NCI-H146 (cell line): ENCODE data around the gene SNX3.
"Not testable (repeated sequence)": the region's sequence is repeated elsewhere in the genome, so short reads cannot be mapped to it uniquely, and the experiment has no call there.

Source experiments
- DNase-seq: peaks from one replicate; lab custom pipeline; 2025; lab: John Stamatoyannopoulos, UW

SNX3 gene

DNA sequence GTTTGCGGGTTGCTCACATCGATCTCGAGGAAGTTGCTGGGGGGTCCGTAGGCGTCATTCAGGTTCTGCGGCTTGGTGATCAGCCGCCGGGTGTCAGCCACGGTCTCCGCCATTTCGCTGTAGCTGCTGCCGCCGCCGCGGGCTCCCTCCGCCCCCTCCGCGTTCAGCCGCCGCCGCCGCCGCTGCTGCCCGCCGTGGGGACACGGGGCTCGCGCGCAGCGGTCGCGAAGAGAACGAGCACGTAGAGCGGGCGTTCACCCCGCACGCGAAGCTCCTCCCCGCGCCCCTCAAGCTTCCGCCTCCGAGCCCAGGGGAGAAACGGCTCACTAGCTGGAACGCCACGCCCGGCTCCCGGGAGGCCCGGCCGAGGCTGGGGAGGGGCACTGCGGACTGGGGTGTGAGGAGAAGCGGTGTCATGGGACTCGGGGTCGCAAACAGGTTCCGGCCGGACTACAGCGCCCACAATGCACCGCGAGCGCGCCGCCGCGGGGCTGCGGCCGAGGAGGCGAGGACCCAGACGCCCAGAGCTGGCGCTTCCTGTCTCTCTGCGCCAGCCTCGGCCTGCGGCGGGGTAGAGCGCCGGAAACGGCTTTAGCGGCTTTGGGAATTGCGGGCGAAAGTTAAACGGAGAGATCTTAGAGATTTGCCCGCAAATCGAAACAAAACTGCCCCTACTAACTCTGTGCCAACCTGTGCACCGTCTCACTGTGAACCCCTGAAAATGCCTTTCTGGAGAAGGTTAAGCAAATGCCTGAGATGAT is at the start of gene SNX3:
Gene SNX3 (minus strand): TSS at position 232 of the 761 bp plus-strand sequence. CDS start 119 bp downstream, at position 113.
- DNase-seq = peak; percentile 93

DNA sequence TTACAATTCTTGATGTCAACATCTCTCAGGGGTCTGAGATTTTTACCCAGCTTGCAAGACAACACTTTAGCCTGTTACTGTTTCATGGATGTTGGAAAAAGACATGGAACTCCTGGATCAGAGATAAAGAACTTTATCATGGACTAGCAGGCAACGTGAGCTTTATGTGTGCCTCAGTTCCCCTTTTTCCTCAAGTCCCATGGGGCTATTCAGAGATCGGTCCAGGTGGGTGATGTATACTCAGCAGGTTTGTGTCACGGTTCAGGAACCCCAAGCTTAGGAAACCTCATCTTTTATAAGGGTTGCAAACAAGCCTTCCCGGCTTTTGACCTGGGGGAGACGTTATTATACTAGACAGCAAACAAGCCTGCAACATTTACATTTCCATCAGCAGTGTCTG is 49.0 kb upstream of the SNX3 start:
- DNase-seq = no peak

DNA sequence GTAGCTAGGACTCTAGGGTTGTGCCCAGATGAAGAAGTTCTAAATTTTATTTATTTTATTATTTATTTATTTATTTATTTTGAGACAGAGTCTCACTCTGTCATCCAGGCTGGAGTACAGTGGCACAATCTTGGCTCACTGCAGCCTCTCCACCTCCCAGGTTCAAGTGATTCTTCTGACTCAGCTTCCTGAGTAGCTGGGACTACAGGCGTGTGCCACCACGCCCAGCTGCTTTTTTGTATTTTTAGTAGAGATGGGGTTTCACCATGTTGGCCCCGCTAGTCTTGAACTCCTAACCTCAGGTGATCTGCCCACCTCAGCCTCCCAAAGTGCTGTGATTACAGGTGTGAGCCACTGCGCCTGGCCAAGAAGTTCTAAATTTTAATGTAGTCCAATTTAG is 47.8 kb upstream of the SNX3 start:
- not testable (repeated sequence) for DNase-seq

DNA sequence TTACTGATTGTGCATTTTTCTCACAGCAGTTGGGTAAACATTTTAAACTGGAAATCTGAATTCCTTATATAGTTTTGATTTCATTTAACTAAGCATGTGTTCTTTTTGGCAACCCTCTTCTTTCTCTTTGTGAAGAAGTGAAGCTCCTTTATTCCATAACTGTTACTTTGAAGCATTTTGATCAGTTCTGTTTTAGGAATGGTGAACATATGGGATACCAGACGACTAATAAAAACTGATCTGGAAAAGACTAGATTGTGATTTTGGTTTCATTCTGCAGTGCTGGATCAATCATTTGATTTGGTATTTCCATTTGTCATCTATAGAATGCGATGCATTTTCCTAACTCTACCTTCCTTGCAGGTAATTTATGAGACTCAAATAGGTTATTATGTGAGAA is 43.8 kb upstream of the SNX3 start:
- DNase-seq = no peak

DNA sequence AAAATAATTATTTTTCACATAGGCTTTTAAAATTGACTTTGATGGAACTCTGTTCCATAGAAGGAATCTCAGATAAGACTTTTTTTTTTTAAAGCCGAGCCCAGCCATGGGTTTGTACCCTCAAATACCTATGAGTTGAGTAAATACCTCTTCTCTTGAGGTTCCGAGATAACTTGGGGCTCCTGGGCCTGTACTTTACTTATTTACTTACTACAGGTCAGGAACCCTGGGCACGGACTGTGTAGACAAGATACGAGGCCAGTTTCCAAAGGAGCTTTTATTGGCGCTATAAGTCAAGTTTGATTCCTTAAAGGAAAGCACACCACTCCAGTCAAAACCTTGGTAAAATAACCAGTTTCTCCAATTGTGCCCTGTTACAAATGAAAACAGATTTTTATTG is 41.5 kb upstream of the SNX3 start:
- DNase-seq = no peak

- DNase-seq = no peak
These were observed 34.8 kb upstream of the SNX3 start for GRCh38 chr6:108295676-108296075.

DNA sequence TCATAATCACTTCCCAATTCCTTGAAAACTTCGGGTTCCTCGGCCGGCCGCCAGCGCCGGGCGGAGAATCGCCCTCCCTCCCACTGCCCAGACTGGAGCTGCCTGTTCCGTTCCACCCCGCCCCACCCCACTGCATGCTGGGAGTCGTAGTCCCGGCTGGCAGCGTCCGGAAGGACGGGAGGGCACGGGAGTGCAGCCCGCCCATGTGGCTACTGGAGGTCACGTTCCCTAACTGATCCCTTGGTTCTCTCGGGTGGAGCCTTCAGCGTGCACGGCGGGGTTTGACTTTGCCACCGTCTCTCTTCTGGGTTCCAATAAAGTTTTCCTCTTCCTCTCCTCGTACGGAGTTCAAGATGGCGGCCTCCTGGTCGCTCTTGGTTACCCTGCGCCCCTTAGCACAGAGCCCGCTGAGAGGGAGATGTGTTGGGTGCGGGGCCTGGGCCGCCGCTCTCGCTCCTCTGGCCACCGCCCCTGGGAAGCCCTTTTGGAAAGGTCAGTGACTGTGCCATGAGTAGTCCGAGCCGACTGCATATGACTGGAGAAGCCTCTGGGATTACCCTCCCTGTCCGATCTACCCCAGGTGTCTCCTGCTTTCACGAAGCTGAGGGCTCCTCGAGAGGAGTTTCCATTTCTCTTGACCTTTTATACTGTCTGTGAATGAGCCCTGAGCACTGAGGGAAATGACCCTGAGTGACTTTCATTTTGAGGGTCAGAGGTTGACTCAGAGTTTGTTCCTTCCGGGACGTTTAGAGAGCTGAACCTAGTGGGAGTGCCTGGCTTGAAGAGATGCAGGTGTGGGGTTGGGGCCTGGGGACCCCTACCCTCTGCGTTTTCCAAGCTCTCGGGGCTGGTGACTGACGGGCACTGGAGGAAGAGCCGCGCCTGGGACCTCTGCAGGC is 34.1 kb upstream of the SNX3 start, which contains the start of gene AFG1L:
Gene AFG1L (plus strand): TSS at position 328 of the 899 bp plus-strand sequence. CDS start 26 bp downstream, at position 354.
- peak; percentile 90 for DNase-seq

DNA sequence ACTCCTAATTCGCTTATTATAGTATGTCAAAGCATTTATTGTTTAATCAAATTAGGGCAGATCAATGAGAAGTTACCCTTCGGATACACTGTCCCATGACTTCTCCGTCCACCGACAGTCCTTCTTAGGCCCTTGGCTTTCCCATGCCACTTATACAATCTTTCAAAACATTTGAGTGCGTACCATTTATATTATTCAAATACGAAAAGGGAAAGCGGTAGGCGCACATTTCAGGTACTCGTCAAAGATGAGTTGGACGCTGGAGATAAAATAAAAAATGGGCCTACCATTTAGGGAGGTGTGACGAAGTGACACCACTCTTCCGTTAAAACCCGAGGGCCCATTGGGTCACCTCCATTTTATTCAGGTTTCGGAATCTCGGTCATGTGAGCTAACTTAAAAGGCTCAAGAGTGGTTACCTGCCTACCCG is 33.5 kb upstream of the SNX3 start:
- no peak for DNase-seq

DNA sequence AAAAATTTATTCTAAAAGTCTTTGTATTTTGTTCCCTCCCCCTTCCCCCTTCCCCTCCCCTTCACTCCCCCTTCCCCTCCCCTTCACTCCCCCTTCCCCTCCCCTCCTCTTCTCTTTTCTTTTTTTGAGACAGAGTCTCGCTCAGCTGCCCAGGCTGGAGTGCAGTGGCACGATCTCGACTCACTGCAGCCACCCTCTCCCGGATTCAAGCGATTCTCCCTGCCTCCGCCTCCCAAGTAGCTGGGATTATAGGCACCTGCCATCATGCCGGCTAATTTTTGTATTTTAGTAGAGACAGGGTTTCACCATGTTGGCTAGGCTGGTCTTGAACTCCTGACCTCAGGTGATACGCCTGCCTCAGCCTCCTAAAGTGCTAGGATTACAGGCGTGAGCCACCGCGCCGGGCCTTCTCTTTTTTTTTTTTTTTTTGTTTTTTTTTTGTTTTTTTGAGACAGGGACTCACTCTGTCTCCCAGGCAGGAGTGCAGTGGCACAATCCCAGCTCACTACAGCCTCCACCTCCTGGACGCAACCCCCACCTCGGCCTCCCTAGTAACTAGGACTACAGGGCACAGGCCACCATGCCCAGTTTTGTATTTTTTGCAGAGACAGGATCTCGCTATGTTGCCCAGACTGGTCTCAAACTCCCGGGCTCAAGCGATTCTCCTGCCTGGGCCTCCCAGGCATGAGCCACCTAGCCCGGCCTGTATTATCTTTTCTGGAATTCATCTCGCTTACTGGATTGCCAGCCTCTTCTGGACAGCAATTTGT is 32.9 kb upstream of the SNX3 start:
- no peak for DNase-seq

DNA sequence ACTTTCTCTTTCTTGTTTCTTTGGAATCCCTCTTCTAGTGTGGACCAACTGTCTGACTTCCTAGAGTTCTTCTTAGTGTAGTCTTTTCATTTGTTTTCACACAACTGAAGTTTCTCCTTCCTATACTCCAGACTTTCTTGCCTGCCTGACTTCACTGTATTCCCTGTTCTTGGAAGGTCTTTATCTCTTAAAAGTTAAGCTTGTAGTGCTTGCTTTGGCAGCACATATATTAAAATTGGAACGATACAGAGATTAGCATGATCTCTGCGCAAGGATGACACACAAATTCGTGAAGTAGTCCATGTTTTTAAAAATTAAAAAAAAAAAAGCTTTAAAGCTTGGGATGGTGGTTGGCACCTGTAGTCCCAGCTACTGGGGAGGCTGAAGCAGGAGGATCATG is 31.7 kb upstream of the SNX3 start:
- not testable (repeated sequence) for DNase-seq

DNA sequence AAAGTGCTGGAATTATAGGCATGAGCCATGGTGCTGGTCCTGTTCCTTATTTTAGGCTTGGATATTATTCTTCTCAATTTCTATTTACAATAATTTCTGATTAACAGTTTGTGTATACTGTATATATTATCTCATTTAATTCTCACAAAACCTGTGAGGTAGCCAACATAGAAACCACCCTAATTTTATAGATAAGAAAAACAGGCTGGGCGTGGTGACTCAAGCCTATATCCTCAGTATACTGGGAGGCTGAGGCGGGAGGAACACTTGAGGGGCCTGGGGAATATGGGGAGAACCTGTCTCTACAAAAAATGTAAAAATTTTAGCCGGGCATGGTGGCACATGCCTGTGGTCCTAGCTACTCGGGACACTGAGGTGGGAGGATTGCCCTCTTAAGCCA is 30.3 kb upstream of the SNX3 start:
- no peak for DNase-seq

DNA sequence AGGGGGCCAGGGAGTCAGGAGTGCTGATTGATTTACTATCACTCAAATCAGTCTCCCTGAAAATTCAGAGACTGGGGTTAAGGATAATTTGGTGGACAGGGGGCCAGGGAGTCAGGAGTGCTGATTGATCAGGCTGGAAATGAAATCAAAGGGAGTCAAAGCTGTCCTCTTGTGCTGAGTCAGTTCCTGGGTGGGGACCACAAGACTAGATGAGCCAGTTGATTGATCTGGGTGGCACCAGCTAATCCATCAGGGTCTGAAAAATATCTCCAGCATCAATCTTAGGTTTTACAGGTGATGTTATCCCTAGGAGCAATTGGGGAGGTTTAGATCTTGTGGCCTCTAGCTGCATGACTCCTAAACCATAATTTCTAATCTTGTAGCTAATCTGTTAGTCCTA is 27.9 kb upstream of the SNX3 start:
- DNase-seq = no peak

GRCh38 chr6:108287373-108287772 is 26.5 kb upstream of the SNX3 start:
- no peak for DNase-seq

GRCh38 chr6:108286366-108286765 is 25.5 kb upstream of the SNX3 start:
- no peak for DNase-seq

- DNase-seq = no peak
These were observed 24.5 kb upstream of the SNX3 start for GRCh38 chr6:108285381-108285780.

GRCh38 chr6:108277831-108278230 is 17.0 kb upstream of the SNX3 start:
- no peak for DNase-seq

GRCh38 chr6:108277295-108277694 is 16.5 kb upstream of the SNX3 start:
- DNase-seq = no peak

DNA sequence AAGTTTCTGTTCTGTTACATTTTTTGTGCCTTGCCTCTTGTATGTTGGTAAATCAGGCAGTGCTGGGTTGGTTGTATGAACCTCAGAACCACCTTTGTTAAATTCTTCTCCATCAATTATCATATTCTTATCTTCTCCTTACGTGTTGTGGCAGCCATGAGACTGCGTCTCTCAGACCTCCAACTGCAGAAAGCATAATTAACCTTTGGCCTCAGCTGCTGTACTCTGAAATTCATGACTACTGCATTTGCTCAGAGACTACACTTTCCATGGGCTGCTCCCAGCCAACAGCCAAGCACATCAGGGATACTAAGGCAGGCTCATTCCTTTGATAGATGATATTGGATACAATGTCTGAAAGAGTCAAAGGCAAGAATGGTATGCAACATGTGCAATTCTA is 15.1 kb upstream of the SNX3 start:
- DNase-seq = no peak

DNA sequence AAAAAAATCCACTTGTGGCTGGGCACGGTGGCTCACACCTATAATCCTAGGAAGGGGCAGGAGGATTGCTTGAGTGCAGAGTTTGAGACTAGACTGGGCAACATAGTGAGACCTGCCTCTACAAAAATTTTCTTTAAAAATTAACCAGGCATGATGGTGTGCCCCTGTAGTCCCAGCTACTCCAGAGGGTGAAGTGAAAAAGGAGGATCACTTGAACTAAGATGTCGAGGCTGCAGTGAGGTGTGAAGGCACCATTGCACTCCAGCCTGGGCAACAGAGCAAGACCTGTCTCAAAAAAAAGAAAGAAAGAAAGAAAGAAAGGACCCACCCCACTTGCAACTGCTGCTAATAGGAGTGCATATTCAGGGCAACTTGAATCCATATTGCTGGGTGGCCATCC is 13.7 kb upstream of the SNX3 start:
- DNase-seq = no peak

DNA sequence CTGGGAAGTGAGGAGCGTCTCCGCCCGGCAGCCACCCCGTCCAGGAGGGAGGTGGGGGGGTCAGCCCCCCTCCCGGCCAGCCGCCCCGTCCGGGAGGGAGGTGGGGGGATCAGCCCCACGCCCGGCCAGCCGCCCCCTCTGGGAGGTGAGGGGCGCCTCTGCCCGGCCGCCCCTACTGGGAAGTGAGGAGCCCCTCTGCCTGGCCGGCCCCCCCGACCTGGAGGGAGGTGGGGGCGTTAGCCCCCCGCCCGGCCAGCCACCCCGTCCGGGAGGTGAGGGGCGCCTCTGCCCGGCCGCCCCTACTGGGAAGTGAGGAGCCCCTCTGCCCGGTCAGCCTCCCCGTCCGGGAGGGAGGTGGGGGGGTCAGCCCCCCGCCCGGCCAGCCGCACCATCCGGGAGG is 9.1 kb upstream of the SNX3 start:
- DNase-seq = not testable (repeated sequence)

GRCh38 chr6:108268845-108269244 is 8.0 kb upstream of the SNX3 start:
- DNase-seq = no peak

DNA sequence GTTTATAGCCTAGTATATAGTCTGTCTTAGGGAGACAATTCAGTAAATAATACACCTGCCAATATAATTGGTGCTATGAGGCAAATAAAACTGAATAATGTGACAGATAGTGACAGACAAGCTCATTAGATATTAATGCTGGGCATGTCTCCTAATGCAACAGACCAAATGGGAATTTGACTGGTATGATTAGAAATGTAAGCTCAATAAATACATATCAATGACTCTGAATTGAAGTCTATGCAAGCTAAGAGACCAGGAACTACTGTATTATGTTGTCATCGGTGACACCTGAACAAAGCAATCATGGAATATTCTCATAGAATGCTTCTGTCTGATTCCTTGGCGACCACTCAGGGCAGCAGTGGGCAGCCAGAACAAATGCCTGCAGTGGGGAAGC is 2.5 kb upstream of the SNX3 start:
- DNase-seq = no peak
